DMS153 treated with DMSO at 0.1 percent for 48 hours (cell line): ENCODE results near the gene TSGA10IP.

Source experiments
- DNase-seq: peaks from one replicate; lab custom pipeline; 2025; ENCODE audit not compliant: unreplicated experiment; lab: John Stamatoyannopoulos, UW

Gene TSGA10IP

GRCh38 chr11:66003291-66003690 lies 58.0 kb downstream of the TSGA10IP start:
- no peak for DNase-seq

DNA sequence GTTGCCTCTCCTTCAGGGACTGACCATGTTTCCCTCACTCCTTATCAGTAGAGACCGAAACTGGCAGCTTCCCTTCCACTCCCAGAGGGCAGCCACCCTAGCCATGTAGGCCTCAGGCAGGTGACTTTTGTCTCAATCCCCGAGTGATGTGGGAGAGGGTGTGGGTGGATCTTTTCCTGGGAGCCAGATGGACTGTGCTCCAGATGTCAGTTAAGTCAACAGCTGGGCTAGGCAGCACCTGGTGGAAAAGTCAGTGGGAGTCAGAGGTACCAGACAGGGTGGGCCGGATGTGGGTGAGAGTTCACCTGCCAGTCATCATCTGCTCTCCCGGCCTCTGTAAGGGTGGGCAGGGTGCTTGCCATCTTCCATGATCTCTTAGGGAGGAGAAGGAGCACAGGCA lies 58.9 kb downstream of the TSGA10IP start:
- no peak for DNase-seq

DNA sequence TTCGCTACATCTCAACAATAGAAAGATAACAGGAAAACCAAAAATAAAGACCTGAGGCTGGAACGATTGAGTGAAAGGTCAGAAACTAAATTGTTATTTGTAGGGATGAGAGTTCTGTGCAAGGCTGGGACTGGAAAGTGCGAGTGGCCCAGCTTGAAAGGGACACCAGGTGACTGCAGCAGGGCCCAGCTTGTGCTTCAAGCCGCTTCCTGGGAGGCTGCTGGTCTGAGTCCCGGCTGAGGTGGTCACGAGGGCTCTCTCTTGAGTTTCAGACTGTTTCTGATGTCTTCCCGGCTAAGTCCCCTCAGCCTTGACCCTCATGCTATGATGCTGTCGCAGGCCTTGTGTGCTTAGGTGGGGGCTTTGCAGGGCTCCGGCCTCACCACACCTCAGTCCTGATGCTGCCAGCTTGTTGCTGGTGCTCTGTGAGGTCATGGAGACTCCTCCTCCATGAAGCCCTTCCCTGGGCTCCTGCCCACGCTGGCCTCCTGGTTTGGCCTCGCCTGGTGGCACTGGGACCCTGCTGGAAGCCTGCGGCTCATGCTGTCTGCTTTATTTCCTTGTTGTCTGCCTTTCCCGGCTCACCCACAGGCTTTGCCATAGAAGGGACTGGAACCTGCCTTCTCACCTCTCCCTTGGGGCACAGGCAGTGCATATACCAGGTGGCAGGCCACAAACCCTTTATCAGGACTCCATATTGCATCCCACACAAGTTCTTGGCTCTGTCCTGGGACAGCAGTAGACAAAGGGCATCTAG lies 61.0 kb downstream of the TSGA10IP start:
- no peak for DNase-seq

- DNase-seq, result no peak
Measured at GRCh38 chr11:66006891-66007176, 61.6 kb downstream of the TSGA10IP start.

DNA sequence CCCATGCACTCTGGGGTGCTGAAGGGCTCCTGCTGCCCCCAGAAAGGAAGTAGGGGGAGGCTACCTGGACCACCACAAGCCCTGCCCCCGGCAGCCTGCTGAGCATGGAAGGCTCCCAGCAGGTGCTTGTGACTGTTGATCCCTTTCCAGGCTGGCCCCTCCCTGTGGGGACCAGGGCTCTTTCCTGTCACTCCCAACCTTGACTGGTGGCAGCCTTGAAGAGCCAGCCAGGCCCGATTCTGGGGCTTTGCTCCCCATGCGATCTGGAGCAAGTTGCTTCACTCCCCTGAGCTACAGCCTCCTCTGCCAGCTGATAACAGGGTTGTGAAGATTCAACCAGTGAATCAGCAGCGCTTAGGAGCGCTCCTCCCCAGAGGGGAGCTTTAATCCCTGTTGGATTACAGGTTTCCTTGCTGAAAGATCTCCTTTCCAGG lies 61.9 kb downstream of the TSGA10IP start:
- no peak for DNase-seq

- DNase-seq, result no peak
Measured at GRCh38 chr11:66008095-66008467, 62.8 kb downstream of the TSGA10IP start.

GRCh38 chr11:66008468-66009101 lies 63.3 kb downstream of the TSGA10IP start:
- no peak for DNase-seq
